GM21390 (cell line): Measurements from ENCODE around the gene CCNY.
"Not testable (repeated sequence)": the region's sequence is repeated elsewhere in the genome, so short reads cannot be mapped to it uniquely, and the experiment has no call there.

ENCODE experiments used
- ATAC-seq: cut with Tn5 transposase; IDR thresholded peaks from one replicate; pipeline ENCODE4 v1.9.1; 2021; ENCODE audit not compliant: unreplicated experiment

CCNY gene

GRCh38 chr10:35353805-35354204 lies 17.5 kb downstream of the CCNY start:
- peak; percentile 44 for ATAC-seq

GRCh38 chr10:35354257-35354656 lies 17.9 kb downstream of the CCNY start:
- ATAC-seq: not testable (repeated sequence)

- peak; percentile 70 for ATAC-seq
Observed at GRCh38 chr10:35355971-35356724, 19.8 kb downstream of the CCNY start.

GRCh38 chr10:35356725-35357092 lies 20.4 kb downstream of the CCNY start:
- ATAC-seq: no peak

- no peak for ATAC-seq
Observed at GRCh38 chr10:35359056-35359455, 22.7 kb downstream of the CCNY start.

- ATAC-seq: no peak
Observed at GRCh38 chr10:35359873-35360272, 23.6 kb downstream of the CCNY start.

GRCh38 chr10:35362701-35363350 lies 26.5 kb downstream of the CCNY start:
- no peak for ATAC-seq

- ATAC-seq: no peak
Observed at GRCh38 chr10:35363587-35363986, 27.3 kb downstream of the CCNY start.

GRCh38 chr10:35364808-35365207 lies 28.5 kb downstream of the CCNY start:
- ATAC-seq: no peak

- no peak for ATAC-seq
Observed at GRCh38 chr10:35365994-35366393, 29.7 kb downstream of the CCNY start.

GRCh38 chr10:35367107-35367859 lies 31.0 kb downstream of the CCNY start:
- ATAC-seq: no peak

- no peak for ATAC-seq
Observed at GRCh38 chr10:35367982-35368381, 31.7 kb downstream of the CCNY start.

- ATAC-seq: no peak
Observed at GRCh38 chr10:35368485-35369048, 32.3 kb downstream of the CCNY start.

GRCh38 chr10:35369049-35369611 lies 32.8 kb downstream of the CCNY start:
- no peak for ATAC-seq

GRCh38 chr10:35371731-35372130 lies 35.4 kb downstream of the CCNY start:
- ATAC-seq: no peak

- ATAC-seq: no peak
Observed at GRCh38 chr10:35372329-35372728, 36.0 kb downstream of the CCNY start.

GRCh38 chr10:35375091-35375765 lies 38.9 kb downstream of the CCNY start:
- no peak for ATAC-seq

GRCh38 chr10:35377050-35377728 lies 40.9 kb downstream of the CCNY start:
- no peak for ATAC-seq

GRCh38 chr10:35378541-35379210 lies 42.4 kb downstream of the CCNY start:
- ATAC-seq: peak; percentile 29
